ENCODE data around the gene CNKSR2. TPM values are rescaled to one million over a fixed set of nuclear protein-coding genes. Genes with fewer than 3 reads are reported as not detected.

Gene CNKSR2
- total and polyA plus RNA-seq, 4 donors, result 0.55 to 3.3 (median 2.0) TPM

DNA sequence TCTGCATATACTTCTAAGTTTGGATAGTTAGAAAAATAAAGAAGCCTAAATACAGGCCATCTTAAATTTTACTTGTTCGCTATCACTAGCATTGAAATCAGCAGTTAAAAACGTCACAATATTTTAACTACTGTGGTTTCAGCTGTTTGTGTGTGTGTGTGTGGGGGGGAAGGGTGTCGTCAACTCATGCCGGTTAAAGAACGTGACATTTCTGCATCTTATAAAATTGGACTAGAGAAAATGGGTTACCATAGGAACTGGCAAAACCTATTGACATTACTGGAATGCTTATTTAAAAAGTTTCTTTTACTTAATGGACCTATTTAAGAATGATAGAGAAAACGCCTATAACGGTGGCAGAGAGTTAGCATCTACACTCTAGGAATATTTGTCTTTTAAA lies 1.2 kb upstream of the CNKSR2 start:
- Histone ChIP-seq H3K4me3 (ENCODE audit: low read depth in 1 of 3, low read length in 3 of 3) (no peak overlapping the region), H3K27ac (ENCODE audit: low read depth in 1 of 2, low read length in 2 of 2) (no peak overlapping the region), H3K4me1 (ENCODE audit: control insufficient read depth in 4 of 4, insufficient read depth in 4 of 4, low read length in 3 of 4) (peaks cover 0 to 14% (median 2%) of the 10 kb centered on the region in 4 donors), H3K9me3 (ENCODE audit: control insufficient read depth in 4 of 4, low read length in 3 of 4) (no peaks in the 10 kb centered on the region), H3K9ac (ENCODE audit: low read depth in 1 of 2, low read length in 2 of 2) (no peak overlapping the region), H3K27me3 (ENCODE audit: control insufficient read depth in 4 of 4, insufficient read depth in 4 of 4, low read length in 3 of 4) (no peaks in the 10 kb centered on the region), H3K36me3 (ENCODE audit: control insufficient read depth in 4 of 4, insufficient read depth in 3 of 4, low read depth in 1 of 4, low read length in 3 of 4) (no peaks in the 10 kb centered on the region)
- 60% methylated on average over 7 of the region's 7 CpGs for WGBS
- no peak for DNase-seq (ENCODE audit: low spot score)
- no peak for TF ChIP-seq EGR1 (IDR thresholded peaks at IDR 0.05; ENCODE audit: low read depth in 2 of 2)
- TF ChIP-seq NR2F2 (IDR thresholded peaks at IDR 0.05), result no peak
- TF ChIP-seq, protein P1, sequence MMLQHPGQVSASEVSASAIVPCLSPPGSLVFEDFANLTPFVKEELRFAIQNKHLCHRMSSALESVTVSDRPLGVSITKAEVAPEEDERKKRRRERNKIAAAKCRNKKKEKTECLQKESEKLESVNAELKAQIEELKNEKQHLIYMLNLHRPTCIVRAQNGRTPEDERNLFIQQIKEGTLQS (IDR thresholded peaks at IDR 0.05), result no peak
- TF ChIP-seq SP1 (IDR thresholded peaks at IDR 0.05), result no peak
- no peak for TF ChIP-seq RAD21 (IDR thresholded peaks at IDR 0.05)
- TF ChIP-seq ZBTB33 (IDR thresholded peaks at IDR 0.05), result no peak

DNA sequence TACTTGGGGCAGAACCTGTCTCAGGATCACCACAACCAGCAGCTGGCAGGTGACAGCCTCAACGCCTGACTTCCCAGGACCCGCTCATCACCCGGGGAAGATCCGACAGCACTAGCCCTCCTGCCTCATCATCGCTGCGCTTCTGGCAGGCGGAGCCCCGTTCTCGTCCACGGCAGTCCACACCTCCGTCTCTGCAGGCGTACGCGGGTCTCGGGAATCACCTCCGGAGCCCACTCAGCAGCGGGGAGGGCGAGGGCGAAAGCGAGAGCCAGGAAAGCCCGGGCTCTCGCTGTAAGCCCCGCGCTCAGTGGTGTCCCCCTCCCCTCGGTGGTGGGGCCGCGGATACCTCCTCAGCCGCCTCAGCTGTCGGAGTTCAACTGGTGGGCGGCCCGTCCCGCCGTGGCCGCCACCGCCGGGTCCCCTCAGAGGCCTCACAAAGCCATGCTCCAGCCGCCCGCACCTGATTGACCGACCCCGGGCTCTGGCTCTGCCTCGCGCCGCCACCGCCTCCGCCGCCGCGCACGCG lies 518 bp upstream of the CNKSR2 start:
- H3K4me3 ChIP-seq (ENCODE audit: low read depth in 1 of 3, low read length in 3 of 3), result peak overlapping the region; percentile 35 to 71 (median 63)
- no peaks in the 10 kb centered on the region for H3K27me3 ChIP-seq (ENCODE audit: control insufficient read depth in 4 of 4, insufficient read depth in 4 of 4, low read length in 3 of 4)
- no peak for TF ChIP-seq SP1 (IDR thresholded peaks at IDR 0.05)
- TF ChIP-seq RXRA (IDR thresholded peaks at IDR 0.05), result no peak
- no peaks in the 10 kb centered on the region for H3K9me3 ChIP-seq (ENCODE audit: control insufficient read depth in 4 of 4, low read length in 3 of 4)
- peak overlapping the region; percentile 48 to 61 for H3K27ac ChIP-seq (ENCODE audit: low read depth in 1 of 2, low read length in 2 of 2)
- no peaks in the 10 kb centered on the region for H3K36me3 ChIP-seq (ENCODE audit: control insufficient read depth in 4 of 4, insufficient read depth in 3 of 4, low read depth in 1 of 4, low read length in 3 of 4)
- peak; percentile 32 for DNase-seq (ENCODE audit: low spot score)
- peaks cover 0 to 14% (median 2%) of the 10 kb centered on the region in 4 donors for H3K4me1 ChIP-seq (ENCODE audit: control insufficient read depth in 4 of 4, insufficient read depth in 4 of 4, low read length in 3 of 4)
- WGBS, result under 1% methylated on average over 50 of the region's 50 CpGs
- H3K9ac ChIP-seq (ENCODE audit: low read depth in 1 of 2, low read length in 2 of 2), result no peak overlapping the region

DNA sequence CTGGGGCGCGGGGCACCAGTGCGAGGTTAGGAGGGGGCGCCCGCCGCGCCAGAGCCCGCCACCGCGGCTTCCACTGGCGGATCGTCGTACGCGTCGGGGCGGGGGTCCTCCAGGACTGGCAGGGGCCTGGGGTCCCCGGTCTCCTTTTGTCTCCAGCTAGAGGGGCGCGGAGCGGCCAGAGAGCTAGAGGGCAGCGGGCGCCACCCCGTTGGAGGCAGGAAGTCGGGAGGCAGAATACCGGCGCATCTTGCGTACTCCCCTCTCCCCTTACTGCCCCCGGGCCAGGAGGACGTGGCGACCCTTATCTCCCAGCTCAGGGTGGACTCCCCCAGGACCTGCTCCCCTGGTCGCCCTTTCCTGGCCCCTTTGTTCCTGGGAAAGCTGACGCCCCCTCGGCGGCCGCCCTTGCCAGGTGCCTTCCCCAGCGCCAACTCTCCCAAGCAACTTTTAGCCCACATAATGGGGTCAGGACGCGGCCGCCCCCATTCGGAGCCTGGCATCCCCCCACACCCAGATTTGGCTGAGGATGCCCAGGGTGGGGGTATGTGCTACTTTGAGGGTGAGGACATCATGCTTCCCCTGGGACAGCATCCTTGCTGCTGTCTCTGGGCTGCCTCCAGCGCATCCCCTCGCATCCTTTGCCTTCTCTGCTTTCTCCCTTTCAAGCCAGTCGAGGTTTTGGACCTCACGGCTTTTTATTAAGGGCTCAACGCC lies 933 bp downstream of the CNKSR2 start:
- Histone ChIP-seq H3K27me3 (ENCODE audit: control insufficient read depth in 4 of 4, insufficient read depth in 4 of 4, low read length in 3 of 4) (no peaks in the 10 kb centered on the region), H3K4me1 (ENCODE audit: control insufficient read depth in 4 of 4, insufficient read depth in 4 of 4, low read length in 3 of 4) (peaks cover 0 to 14% (median 2%) of the 10 kb centered on the region in 4 donors), H3K4me3 (ENCODE audit: low read depth in 1 of 3, low read length in 3 of 3) (peak overlapping the region; percentile 23 to 72 (median 71)), H3K36me3 (ENCODE audit: control insufficient read depth in 4 of 4, insufficient read depth in 3 of 4, low read depth in 1 of 4, low read length in 3 of 4) (no peaks in the 10 kb centered on the region), H3K9ac (ENCODE audit: low read depth in 1 of 2, low read length in 2 of 2) (no peak overlapping the region), H3K27ac (ENCODE audit: low read depth in 1 of 2, low read length in 2 of 2) (no peak overlapping the region), H3K9me3 (ENCODE audit: control insufficient read depth in 4 of 4, low read length in 3 of 4) (no peaks in the 10 kb centered on the region)
- 3% methylated on average over 46 of the region's 46 CpGs for WGBS
- TF ChIP-seq JUND (IDR thresholded peaks at IDR 0.05) (no peak), EGR1 (IDR thresholded peaks at IDR 0.05; ENCODE audit: low read depth in 2 of 2) (no peak), YY1 (IDR thresholded peaks at IDR 0.05) (no peak)
- TF ChIP-seq, protein P1 (IDR thresholded peaks at IDR 0.05), result no peak
- no peak for DNase-seq (ENCODE audit: low spot score)

DNA sequence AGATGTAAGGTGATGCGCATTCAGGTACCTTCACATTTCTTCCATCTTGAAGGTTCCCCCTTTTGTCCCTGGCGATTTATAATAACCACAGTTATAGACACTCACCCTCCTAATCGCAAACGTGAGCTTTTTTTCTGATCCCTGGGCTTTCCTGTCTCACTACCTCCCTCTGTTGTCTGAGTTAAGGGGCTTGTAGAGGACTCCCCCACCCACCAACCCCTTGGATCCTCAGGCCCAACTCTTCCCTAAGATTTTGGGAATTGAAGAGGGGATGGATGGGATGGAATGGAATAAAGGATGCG lies 1.4 kb downstream of the CNKSR2 start:
- 23% methylated on average over 5 of the region's 5 CpGs for WGBS
- TF ChIP-seq TAF1 (conservative IDR thresholded peaks at IDR 0.05), result no peak
- TF ChIP-seq, protein P2, sequence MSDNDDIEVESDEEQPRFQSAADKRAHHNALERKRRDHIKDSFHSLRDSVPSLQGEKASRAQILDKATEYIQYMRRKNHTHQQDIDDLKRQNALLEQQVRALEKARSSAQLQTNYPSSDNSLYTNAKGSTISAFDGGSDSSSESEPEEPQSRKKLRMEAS (IDR thresholded peaks at IDR 0.05), result no peak
- Histone ChIP-seq H3K4me1 (ENCODE audit: control insufficient read depth in 4 of 4, insufficient read depth in 4 of 4, low read length in 3 of 4) (peaks cover 0 to 14% (median 2%) of the 10 kb centered on the region in 4 donors), H3K27ac (ENCODE audit: low read depth in 1 of 2, low read length in 2 of 2) (no peak overlapping the region), H3K4me3 (ENCODE audit: low read depth in 1 of 3, low read length in 3 of 3) (no peak overlapping the region), H3K9me3 (ENCODE audit: control insufficient read depth in 4 of 4, low read length in 3 of 4) (no peaks in the 10 kb centered on the region), H3K36me3 (ENCODE audit: control insufficient read depth in 4 of 4, insufficient read depth in 3 of 4, low read depth in 1 of 4, low read length in 3 of 4) (no peaks in the 10 kb centered on the region), H3K9ac (ENCODE audit: low read depth in 1 of 2, low read length in 2 of 2) (no peak overlapping the region), H3K27me3 (ENCODE audit: control insufficient read depth in 4 of 4, insufficient read depth in 4 of 4, low read length in 3 of 4) (no peaks in the 10 kb centered on the region)
- DNase-seq (ENCODE audit: low spot score), result no peak
